PC-3 (cell line): ENCODE results near the gene TMEM131L. TPM values are rescaled to one million over a fixed set of nuclear protein-coding genes. Genes with fewer than 3 reads are reported as not detected.
"Not testable (repeated sequence)": the region's sequence is repeated elsewhere in the genome, so short reads cannot be mapped to it uniquely, and the experiment has no call there.

Source experiments
- ATAC-seq: fragments of 200-7000 bp; cut with Tn5 transposase; 2 replicates; pipeline ENCODE4 v1.9.1; 2020; ENCODE audit warnings: mild to moderate bottlenecking, moderate library complexity
- BruUV-seq: library from RNA; stranded (reverse); fragments of 400-500 nt; replicated peaks from 2 replicates; lab custom pipeline; 2021; lab: Mats Ljungman, UMichigan
- CTCF ChIA-PET: fragments of 300-600 bp; sonication (Branson Sonifier 250); formaldehyde crosslinking; loops from one replicate; lab custom pipeline; 2022; ENCODE audit warnings: antibody characterized with exemption; lab: Charles Lee
- POLR2A ChIA-PET: fragments of 300-600 bp; sonication (Branson Sonifier 250); formaldehyde crosslinking; loops from one replicate; lab custom pipeline; 2022; ENCODE audit warnings: antibody characterized with exemption; ENCODE audit not compliant: unreplicated experiment; lab: Charles Lee
- DNase-seq: peaks from one replicate; pipeline ENCODE4 v3.0.0-alpha.2; 2015
- H2AFZ ChIP-seq: fragments of 300-600 bp; sonication (generic); 2 replicates; pipeline ENCODE4 v1.6.0; 2016; ENCODE audit warnings: antibody characterized with exemption, low read length
- H3F3A ChIP-seq: fragments of 300-600 bp; sonication (generic); one replicate; pipeline ENCODE4 v1.6.0; 2017; ENCODE audit warnings: antibody characterized with exemption, low read length, control low read depth, mild to moderate bottlenecking; ENCODE audit not compliant: unreplicated experiment
- H3K27ac ChIP-seq: fragments of 300-600 bp; sonication (generic); 2 replicates; pipeline ENCODE4 v1.5.1; 2016; ENCODE audit warnings: mild to moderate bottlenecking, low read length
- H3K27me3 ChIP-seq: fragments of 300-600 bp; sonication (generic); 2 replicates; pipeline ENCODE4 v1.6.1; 2016; ENCODE audit warnings: low read length, mixed read lengths
- H3K36me3 ChIP-seq: fragments of 300-600 bp; sonication (generic); 2 replicates; pipeline ENCODE4 v1.6.1; 2016; ENCODE audit warnings: low read depth, mixed run types, low read length, mixed read lengths
- H3K4me1 ChIP-seq: fragments of 300-600 bp; sonication (generic); 2 replicates; pipeline ENCODE4 v1.5.1; 2016; ENCODE audit warnings: low read length; ENCODE audit not compliant: insufficient read depth
- H3K4me2 ChIP-seq: fragments of 300-600 bp; sonication (generic); 2 replicates; pipeline ENCODE4 v1.6.0; 2016; ENCODE audit warnings: low read length
- H3K4me3 ChIP-seq: fragments of 300-600 bp; sonication (generic); 2 replicates; pipeline ENCODE4 v1.5.1; 2016; ENCODE audit warnings: mild to moderate bottlenecking, low read length, mixed read lengths
- H3K79me2 ChIP-seq: fragments of 300-600 bp; sonication (generic); 2 replicates; pipeline ENCODE4 v1.6.1; 2017; ENCODE audit warnings: low read length, mixed read lengths
- H3K9ac ChIP-seq: fragments of 300-600 bp; sonication (generic); 2 replicates; pipeline ENCODE4 v1.6.0; 2016; ENCODE audit warnings: mild to moderate bottlenecking, low read length
- H3K9me2 ChIP-seq: fragments of 300-600 bp; sonication (generic); replicated peaks from 2 replicates; pipeline ENCODE4 v1.6.1; 2016; ENCODE audit warnings: mixed run types, low read length, mixed read lengths
- H3K9me3 ChIP-seq: fragments of 300-600 bp; sonication (generic); 2 replicates; pipeline ENCODE4 v1.6.1; 2016; ENCODE audit warnings: low read length, mixed read lengths
- H4K20me1 ChIP-seq: fragments of 300-600 bp; sonication (generic); 2 replicates; pipeline ENCODE4 v1.6.1; 2016; ENCODE audit warnings: low read length, mixed read lengths
- CTCF ChIP-seq: fragments of 300-600 bp; sonication (generic); conservative IDR thresholded peaks from 2 replicates; pipeline ENCODE4 v1.5.1; 2017; ENCODE audit warnings: antibody characterized with exemption, low read depth, mild to moderate bottlenecking, low read length
- EZH2 ChIP-seq: fragments of 300-600 bp; sonication (generic); IDR thresholded peaks from one replicate; pipeline ENCODE4 v1.6.1; 2017; ENCODE audit warnings: antibody characterized with exemption, mild to moderate bottlenecking, low read length; ENCODE audit not compliant: unreplicated experiment
- EZH2phosphoT487 ChIP-seq: fragments of 300-600 bp; sonication (generic); IDR thresholded peaks from 2 replicates; pipeline ENCODE4 v1.6.1; 2018; ENCODE audit warnings: mild to moderate bottlenecking, antibody characterized with exemption, low read length, borderline replicate concordance
- intact Hi-C: fragments of 100-400 bp; cut with micrococcal nuclease; formaldehyde crosslinking; loops from 2 replicates; pipeline ENCODE4 v1.9.0; 2023
- total RNA-seq: library from RNA; depleted of rRNA; stranded (reverse); fragments of >200 nt; gene quantifications from 2 replicates; pipeline ENCODE4 v1.2.3, GENCODE V29; 2014

The TMEM131L gene
- total RNA-seq, 1 experiment from 2014 or later, result 7.7 TPM

- H3K9ac ChIP-seq, result 0 out of 2 replicates have a peak overlapping the region, but pooled peaks have one; percentile 70
- H3K27me3 ChIP-seq, result no peaks in the 10 kb centered on the region
- no peaks in the 10 kb centered on the region for H3K9me2 ChIP-seq
- H3K4me2 ChIP-seq, result peak overlapping the region; percentile 88
- TF ChIP-seq EZH2, result no peak
- peaks cover 20% of the 10 kb centered on the region for H3K4me1 ChIP-seq
- no peaks in the 10 kb centered on the region; the same call in 1 of the 2 replicates for H3K36me3 ChIP-seq
- H3K27ac ChIP-seq, result no peak overlapping the region
- peak overlapping the region; percentile 90; the same call in 1 of the 2 replicates for H3K4me3 ChIP-seq
- CTCF ChIA-PET, result interaction anchor here (0.7 kb wide), 2 partner anchors 98 to 105 kb away, joined by 4 read pairs; no protein-coding TSS in a partner anchor
- no peaks in the 10 kb centered on the region for H3F3A ChIP-seq
- POLR2A ChIA-PET, result no interaction called here
- H4K20me1 ChIP-seq, result no peaks in the 10 kb centered on the region
- BruUV-seq, result no TSS peak
- H3K9me3 ChIP-seq, result no peaks in the 10 kb centered on the region
- DNase-seq, result no peak
- H3K79me2 ChIP-seq, result peaks cover 60% of the 10 kb centered on the region
- no peak for ATAC-seq
- intact Hi-C loops, result loop anchor here (5.0 to 10.0 kb wide), 2 partner anchors 88 to 124 kb away; partner anchors contain the start of gene MND1
- no peak overlapping the region for H2AFZ ChIP-seq
Observed at GRCh38 chr4:153469031-153469430, 2.9 kb downstream of the TMEM131L start.

GRCh38 chr4:153471071-153471697 lies 5.0 kb downstream of the TMEM131L start:
- H2AFZ ChIP-seq, H3K9me2 ChIP-seq, ATAC-seq, H3K9ac ChIP-seq, intact Hi-C loops, H3K36me3 ChIP-seq, H3K4me1 ChIP-seq, H3F3A ChIP-seq, BruUV-seq, DNase-seq, H3K9me3 ChIP-seq, H4K20me1 ChIP-seq, H3K4me2 ChIP-seq, H3K27me3 ChIP-seq, H3K27ac ChIP-seq, H3K4me3 ChIP-seq, POLR2A ChIA-PET, CTCF ChIA-PET: not testable (repeated sequence)
- peaks cover 60% of the 10 kb centered on the region for H3K79me2 ChIP-seq

GRCh38 chr4:153471698-153472093 lies 5.5 kb downstream of the TMEM131L start:
- no peaks in the 10 kb centered on the region for H3F3A ChIP-seq
- TF ChIP-seq EZH2phosphoT487 (no peak), CTCF (no peak), EZH2 (no peak)
- H4K20me1 ChIP-seq, result no peaks in the 10 kb centered on the region
- H2AFZ ChIP-seq, result no peak overlapping the region
- POLR2A ChIA-PET, result no interaction called here
- no peaks in the 10 kb centered on the region; the same call in 1 of the 2 replicates for H3K36me3 ChIP-seq
- H3K79me2 ChIP-seq, result peaks cover 57% of the 10 kb centered on the region
- CTCF ChIA-PET, result no interaction called here
- H3K4me1 ChIP-seq, result peaks cover 9% of the 10 kb centered on the region; the same call in 1 of the 2 replicates
- DNase-seq (no peak), ATAC-seq (no peak)
- no peak overlapping the region for H3K9ac ChIP-seq
- H3K4me3 ChIP-seq, result no peak overlapping the region
- no peak overlapping the region for H3K27ac ChIP-seq
- no peak overlapping the region for H3K4me2 ChIP-seq
- H3K27me3 ChIP-seq, result no peaks in the 10 kb centered on the region
- intact Hi-C loops, result no loop called here
- H3K9me3 ChIP-seq, result no peaks in the 10 kb centered on the region
- H3K9me2 ChIP-seq, result no peaks in the 10 kb centered on the region
- no TSS peak for BruUV-seq
